Colonic mucosa (tissue), 4 donors: ENCODE results near the gene SAFB. TPM values are rescaled to one million over a fixed set of nuclear protein-coding genes. Genes with fewer than 3 reads are reported as not detected.

Experiments used
- DNase-seq: peaks from one replicate; pipeline ENCODE4 v3.0.0-alpha.2; 2020
- H3K27ac ChIP-seq: fragments of 200-600 bp; one replicate; pipeline ENCODE4 v1.8.0; 2021
- H3K27me3 ChIP-seq: fragments of 200-600 bp; one replicate; pipeline ENCODE4 v1.8.0; 2021
- H3K36me3 ChIP-seq: fragments of 200-600 bp; one replicate; pipeline ENCODE4 v1.8.0; 2021
- H3K4me1 ChIP-seq: fragments of 200-600 bp; one replicate; pipeline ENCODE4 v1.8.0; 2021; ENCODE audit warnings: mild to moderate bottlenecking
- H3K4me3 ChIP-seq: fragments of 200-600 bp; one replicate; pipeline ENCODE4 v1.8.0; 2021
- H3K9ac ChIP-seq, 2 donors: one replicate each; pipeline ENCODE4 v1.7.0; 2013; ENCODE audit warnings: control low read depth in 2 of 2, low read depth in 2 of 2, low read length in 2 of 2
- H3K9me3 ChIP-seq: fragments of 200-600 bp; one replicate; pipeline ENCODE4 v1.8.0; 2021
- CTCF ChIP-seq: fragments of 200-600 bp; IDR thresholded peaks from one replicate; pipeline ENCODE4 v1.8.0; 2022; ENCODE audit warnings: antibody characterized with exemption, mild to moderate bottlenecking
- intact Hi-C: fragments of 100-400 bp; cut with DNase I; formaldehyde crosslinking; loops from one replicate; pipeline ENCODE4 v1.14.1; 2022
- total RNA-seq, 2 donors: library from RNA; stranded (reverse); fragmentation: NEBNext Ultra II Directional in 1 of 2; extraction: Animal tissue kit (Norgen Biotek cat#: 25700) in 1 of 2; gene quantifications; one replicate each; pipeline ENCODE4 v1.2.1, GENCODE V29; 2021
- donor health status: healthy.
- donor health status: DM: no; HTN: no; CAD: no.
- donor health status: DM: no; HTN: no; CAD: no.

SAFB gene
- total RNA-seq, 2 donors from 2014 or later, result 56.1 to 120 TPM

- Histone ChIP-seq H3K36me3 (peaks cover 19% of the 10 kb centered on the region), H3K9ac (no peak overlapping the region)
Observed at GRCh38 chr19:5641171-5641570, 18.3 kb downstream of the SAFB start.

GRCh38 chr19:5642204-5642603 is 19.3 kb downstream of the SAFB start:
- no peak overlapping the region for H3K27ac ChIP-seq
- TF ChIP-seq CTCF, result no peak
- no peaks in the 10 kb centered on the region for H3K4me1 ChIP-seq
- H3K9me3 ChIP-seq, result no peaks in the 10 kb centered on the region
- intact Hi-C loops, result no loop called here
- H3K27me3 ChIP-seq, result no peaks in the 10 kb centered on the region
- DNase-seq, result no peak
- peaks cover 22% of the 10 kb centered on the region for H3K36me3 ChIP-seq
- no peak overlapping the region for H3K4me3 ChIP-seq
- no peak overlapping the region for H3K9ac ChIP-seq

More at GRCh38 chr19:5641171-5641570, 18.3 kb downstream of the SAFB start:
- no peak for TF ChIP-seq CTCF
- H3K27me3 ChIP-seq, result no peaks in the 10 kb centered on the region
- H3K27ac ChIP-seq, result no peak overlapping the region
- intact Hi-C loops, result no loop called here
- no peak for DNase-seq
- no peaks in the 10 kb centered on the region for H3K9me3 ChIP-seq
- H3K4me3 ChIP-seq, result no peak overlapping the region
- no peaks in the 10 kb centered on the region for H3K4me1 ChIP-seq

GRCh38 chr19:5643060-5643459 is 20.2 kb downstream of the SAFB start:
- Histone ChIP-seq H3K36me3 (peaks cover 25% of the 10 kb centered on the region), H3K9ac (no peak overlapping the region), H3K27ac (no peak overlapping the region), H3K27me3 (no peaks in the 10 kb centered on the region), H3K4me1 (no peaks in the 10 kb centered on the region), H3K4me3 (no peak overlapping the region), H3K9me3 (no peaks in the 10 kb centered on the region)
- no peak for TF ChIP-seq CTCF
- intact Hi-C loops, result no loop called here
- no peak for DNase-seq

GRCh38 chr19:5644037-5644436 is 21.2 kb downstream of the SAFB start:
- Histone ChIP-seq H3K9ac (no peak overlapping the region), H3K27me3 (no peaks in the 10 kb centered on the region), H3K4me3 (no peak overlapping the region), H3K27ac (no peak overlapping the region), H3K4me1 (no peaks in the 10 kb centered on the region), H3K36me3 (peaks cover 25% of the 10 kb centered on the region), H3K9me3 (no peaks in the 10 kb centered on the region)
- intact Hi-C loops, result no loop called here
- no peak for TF ChIP-seq CTCF
- DNase-seq, result no peak

- TF ChIP-seq CTCF, result no peak
- Histone ChIP-seq H3K4me3 (no peak overlapping the region), H3K4me1 (no peaks in the 10 kb centered on the region), H3K9ac (no peak overlapping the region), H3K27ac (no peak overlapping the region), H3K36me3 (peaks cover 30% of the 10 kb centered on the region), H3K9me3 (no peaks in the 10 kb centered on the region), H3K27me3 (no peaks in the 10 kb centered on the region)
- intact Hi-C loops, result no loop called here
- no peak for DNase-seq
Observed at GRCh38 chr19:5645409-5645808, 22.5 kb downstream of the SAFB start.

GRCh38 chr19:5646703-5647102 is 23.8 kb downstream of the SAFB start:
- intact Hi-C loops, result no loop called here
- H3K36me3 ChIP-seq, result peaks cover 26% of the 10 kb centered on the region
- DNase-seq, result no peak

More at GRCh38 chr19:5646703-5647102, 23.8 kb downstream of the SAFB start:
- TF ChIP-seq CTCF, result no peak
- Histone ChIP-seq H3K27me3 (no peaks in the 10 kb centered on the region), H3K9me3 (no peaks in the 10 kb centered on the region), H3K27ac (no peak overlapping the region), H3K4me1 (no peaks in the 10 kb centered on the region), H3K9ac (no peak overlapping the region), H3K4me3 (no peak overlapping the region)
